HepG2 (cell line): ENCODE data around the gene CISTR. TPM values are rescaled to one million over a fixed set of nuclear protein-coding genes. Genes with fewer than 3 reads are reported as not detected.
"Not testable (repeated sequence)": the region's sequence is repeated elsewhere in the genome, so short reads cannot be mapped to it uniquely, and the experiment has no call there.

Source experiments
- ATAC-seq: fragments of 200-7000 bp; cut with Tn5 transposase; 3 replicates; pipeline ENCODE4 v1.9.1; 2020; ENCODE audit warnings: mild to moderate bottlenecking, moderate library complexity
- BruUV-seq: library from RNA; stranded (reverse); fragments of 400-500 nt; replicated peaks from 2 replicates; lab custom pipeline; 2021; lab: Mats Ljungman, UMichigan
- CTCF ChIA-PET: fragments of 300-600 bp; formaldehyde crosslinking; extraction: SDS; loops from one replicate; lab custom pipeline; 2021; ENCODE audit warnings: low total read pairs, inconsistent platforms, low intra/inter-chr PET ratio; lab: Yijun Ruan, JAX
- POLR2A ChIA-PET: fragments of 350-600 bp; sonication (Branson Sonifier 250); formaldehyde crosslinking; loops from one replicate; lab custom pipeline; 2020; ENCODE audit warnings: antibody characterized with exemption, inconsistent platforms; lab: Yijun Ruan, JAX
- DNase-seq: peaks from one replicate; pipeline ENCODE4 v3.0.0-alpha.2; 2015; ENCODE audit warnings: low spot score
- FAIRE-seq: peaks from 3 replicates; lab custom pipeline; 2011; peaks lifted over from hg19 to GRCh38; lab: Jason Lieb, UNC
- H2AFZ ChIP-seq: one replicate; pipeline ENCODE4 v1.6.1; 2011; ENCODE audit warnings: low read length, inconsistent platforms
- H3K27ac ChIP-seq: fragments of 300-600 bp; 3 replicates; pipeline ENCODE4 v1.8.0; 2011; ENCODE audit warnings: mixed run types, mild to moderate bottlenecking, mixed read lengths, low read length, inconsistent platforms; ENCODE audit not compliant: insufficient read depth; ENCODE audit errors: extremely low read length
- H3K27me3 ChIP-seq, 2 experiments: fragments of 200-600 bp in 1 of 2; 2 replicates in 1 of 2; 3 replicates in 1 of 2; pipeline versions ENCODE4 v1.6.0 to v1.8.0; 2011; ENCODE audit warnings: low read length in 2 of 2, mild to moderate bottlenecking in 2 of 2, moderate library complexity in 2 of 2, inconsistent platforms in 1 of 2; ENCODE audit not compliant: insufficient read depth in 2 of 2, control insufficient read depth in 1 of 2
- H3K36me3 ChIP-seq, 2 experiments: fragments of 200-600 bp in 1 of 2; replicated peaks in 1 of 2; 2 replicates in 1 of 2; 3 replicates in 1 of 2; pipeline versions ENCODE4 v1.5.1 to v1.8.0; 2011; ENCODE audit warnings: low read length in 2 of 2, inconsistent platforms in 1 of 2; ENCODE audit not compliant: insufficient read depth in 2 of 2, control insufficient read depth in 1 of 2
- H3K4me1 ChIP-seq: 2 replicates; pipeline ENCODE4 v1.5.1; 2012; ENCODE audit warnings: low read length, inconsistent platforms; ENCODE audit not compliant: insufficient read depth
- H3K4me2 ChIP-seq: 2 replicates; pipeline ENCODE4 v1.6.0; 2011; ENCODE audit warnings: low read depth, low read length, inconsistent platforms
- H3K4me3 ChIP-seq, 3 experiments: fragments of 200-600 bp in 1 of 3; sonication (generic), shearing (Covaris generic) in 1 of 3; replicated peaks in 1 of 3; 2 replicates each; pipeline ENCODE4 v1.5.1; 2011 to 2016; ENCODE audit warnings: low read length in 3 of 3, inconsistent platforms in 2 of 3, low read depth in 2 of 3, mild to moderate bottlenecking in 2 of 3, control low read depth in 1 of 3, mixed read lengths in 1 of 3; ENCODE audit not compliant: insufficient read depth in 1 of 3
- H3K79me2 ChIP-seq: one replicate; pipeline ENCODE4 v1.6.1; 2011; ENCODE audit warnings: low read length, inconsistent platforms; ENCODE audit not compliant: insufficient read depth
- H3K9ac ChIP-seq: 2 replicates; pipeline ENCODE4 v1.6.0; 2011; ENCODE audit warnings: mild to moderate bottlenecking, low read depth, low read length, inconsistent platforms; ENCODE audit not compliant: insufficient read depth
- H3K9me3 ChIP-seq: 2 replicates; pipeline ENCODE4 v1.5.1; 2012; ENCODE audit warnings: mild to moderate bottlenecking, low read length
- H4K20me1 ChIP-seq: 2 replicates; pipeline ENCODE4 v1.6.0; 2011; ENCODE audit warnings: inconsistent platforms, mild to moderate bottlenecking, low read length, moderate library complexity; ENCODE audit not compliant: insufficient read depth
- HOXD1 ChIP-seq: sonication (generic); formaldehyde crosslinking; IDR thresholded peaks from 2 replicates; pipeline ENCODE4 v1.5.0; 2020; ENCODE audit warnings: missing genetic modification reagents
- WGBS: methylation state at CpG from one replicate; pipeline ENCODE4 v1.1.6; 2017; ENCODE audit warnings: low lambda C conversion rate; 5-methylcytosine and 5-hydroxymethylcytosine counted together
- in situ Hi-C: cut with HindIII; loops from 2 replicates; pipeline ENCODE4 v1.10.0; 2017; ENCODE audit warnings: low pct_unique_long_range_greater_than_20kb; ENCODE audit not compliant: extremely low pct_ligation_motif_present
- intact Hi-C: fragments of 100-400 bp; cut with micrococcal nuclease; formaldehyde crosslinking; loops from one replicate; pipeline ENCODE4 v1.10.0; 2022; ENCODE audit not compliant: unreplicated experiment
- polyA plus RNA-seq, 8 experiments: library from polyadenylated mRNA; depleted of rRNA in 3 of 8; stranded (reverse) in 7 of 8; unstranded in 1 of 8; fragments of >200 nt; fragmentation: Illumina TruSeq in 4 of 8; extraction: Trizol in 4 of 8; gene quantifications; 2 replicates each; pipeline versions ENCODE4 v1.2.1 to v1.2.3, GENCODE V29; 2011 to 2016; ENCODE audit warnings: low read depth in 4 of 8, missing spikeins in 1 of 8, mixed read lengths in 1 of 8; ENCODE audit not compliant: insufficient read depth in 1 of 8
- total RNA-seq, 5 experiments: library from RNA; depleted of rRNA; stranded (reverse); fragments of >200 nt; fragmentation: Illumina TruSeq; extraction: Trizol; gene quantifications; 2 replicates each; pipeline ENCODE4 v1.2.3, GENCODE V29; 2016; ENCODE audit warnings: low read depth in 1 of 5

CISTR gene
- total and polyA plus RNA-seq, 2 of the 13 experiments (the other 11 are each of a cell fraction or from before 2014, with no cell fraction given): not detected

DNA sequence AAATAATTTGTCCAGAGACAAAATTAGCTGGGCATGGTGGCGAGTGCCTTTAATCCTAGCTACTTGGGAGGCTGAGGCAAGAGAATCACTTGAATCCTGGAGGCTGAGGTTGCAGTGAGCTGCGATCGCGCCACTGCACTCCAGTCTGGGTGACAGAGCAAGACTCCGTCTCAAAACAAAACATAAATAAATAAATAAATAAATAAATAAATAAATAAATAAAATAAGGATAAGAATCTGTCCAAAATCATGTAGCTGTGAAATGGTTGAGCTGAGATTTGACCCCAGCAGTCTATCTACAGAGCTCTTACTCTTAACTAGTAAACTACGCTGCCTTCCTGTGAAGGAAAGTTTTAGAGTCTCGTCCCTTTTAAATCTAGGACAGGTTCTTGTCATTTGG, 27.9 kb upstream of the CISTR start:
- H3K79me2 ChIP-seq, H4K20me1 ChIP-seq, BruUV-seq, DNase-seq, FAIRE-seq, CTCF ChIA-PET, H2AFZ ChIP-seq, H3K9me3 ChIP-seq, H3K4me1 ChIP-seq, H3K4me2 ChIP-seq, POLR2A ChIA-PET, H3K36me3 ChIP-seq, H3K27ac ChIP-seq, intact Hi-C loops, H3K9ac ChIP-seq, H3K4me3 ChIP-seq, ATAC-seq: not testable (repeated sequence)
- in situ Hi-C loops: loop anchor here (25.0 kb wide), 1 partner anchor 158 kb away; the partner anchor contains the start of gene HOXC13
- 56% methylated on average over 7 of the region's 7 CpGs for WGBS
- peaks cover 0 to 41% of the 10 kb centered on the region in 2 experiments; a peak in 3 of 5 replicates for H3K27me3 ChIP-seq

- H3K4me2 ChIP-seq: no peak overlapping the region
- ATAC-seq (no peak), DNase-seq (no peak), FAIRE-seq (no peak)
- H3K27ac ChIP-seq: no peak overlapping the region
- H4K20me1 ChIP-seq: no peaks in the 10 kb centered on the region
- in situ Hi-C loops (loop anchor here (25.0 kb wide), 1 partner anchor 159 kb away; the partner anchor contains the start of gene HOXC13), intact Hi-C loops (no loop called here)
- no peaks in the 10 kb centered on the region for H3K9me3 ChIP-seq
- ChIA-PET POLR2A (no interaction called here), CTCF (no interaction called here)
- no peak overlapping the region for H3K4me3 ChIP-seq
- 40% methylated on average over 4 of the region's 4 CpGs for WGBS
- H3K4me1 ChIP-seq: no peaks in the 10 kb centered on the region
- TF ChIP-seq HOXD1 (CRISPR knock-in tag): no peak
- peaks cover 0 to 40% of the 10 kb centered on the region in 2 experiments; a peak in 3 of 5 replicates for H3K27me3 ChIP-seq
- no peaks in the 10 kb centered on the region for H3K79me2 ChIP-seq
- no peak overlapping the region for H3K9ac ChIP-seq
- no peak overlapping the region for H2AFZ ChIP-seq
- H3K36me3 ChIP-seq: no peaks in the 10 kb centered on the region
- BruUV-seq: no TSS peak
These were observed 26.3 kb upstream of the CISTR start for GRCh38 chr12:53777936-53778644.
